Mesendoderm (in vitro differentiated cells): ENCODE results near the gene CDK19.

Experiments used
- DNase-seq: peaks from one replicate; pipeline ENCODE4 v3.0.0; 2013
- H2AK5ac ChIP-seq: 2 replicates; pipeline ENCODE4 v1.6.1; 2013; ENCODE audit warnings: low read length, inconsistent platforms
- H2BK120ac ChIP-seq: 2 replicates; pipeline ENCODE4 v1.6.1; 2013; ENCODE audit warnings: low read depth, mild to moderate bottlenecking, low read length, moderate library complexity, mixed read lengths
- H2BK15ac ChIP-seq: replicated peaks from 2 replicates; pipeline ENCODE4 v1.6.1; 2013; ENCODE audit warnings: low read depth, mild to moderate bottlenecking, moderate library complexity
- H2BK5ac ChIP-seq: 2 replicates; pipeline ENCODE4 v1.6.1; 2013; ENCODE audit warnings: low read length, inconsistent platforms
- H3K18ac ChIP-seq: 2 replicates; pipeline ENCODE4 v1.6.1; 2013; ENCODE audit warnings: mild to moderate bottlenecking, low read length, mixed read lengths
- H3K23ac ChIP-seq: one replicate; pipeline ENCODE4 v1.6.1; 2013; ENCODE audit warnings: low read length
- H3K27ac ChIP-seq: 2 replicates; pipeline ENCODE4 v1.5.1; 2013; ENCODE audit warnings: low read depth, mild to moderate bottlenecking, inconsistent platforms, low read length, moderate library complexity
- H3K27me3 ChIP-seq: 2 replicates; pipeline ENCODE4 v1.6.1; 2013; ENCODE audit warnings: low read length, control low read depth, mild to moderate bottlenecking, inconsistent platforms; ENCODE audit not compliant: insufficient read depth, poor library complexity
- H3K36me3 ChIP-seq: 2 replicates; pipeline ENCODE4 v1.6.1; 2013; ENCODE audit warnings: low read length, inconsistent platforms; ENCODE audit not compliant: control insufficient read depth, insufficient read depth
- H3K4ac ChIP-seq: one replicate; pipeline ENCODE4 v1.6.1; 2013; ENCODE audit warnings: low read depth, mild to moderate bottlenecking, low read length, moderate library complexity
- H3K4me1 ChIP-seq: 2 replicates; pipeline ENCODE4 v1.6.1; 2013; ENCODE audit warnings: low read depth, low read length, inconsistent platforms; ENCODE audit not compliant: control insufficient read depth
- H3K4me2 ChIP-seq: 2 replicates; pipeline ENCODE4 v1.6.1; 2013; ENCODE audit warnings: low read length
- H3K4me3 ChIP-seq: 2 replicates; pipeline ENCODE4 v1.5.1; 2013; ENCODE audit warnings: mild to moderate bottlenecking, low read length
- H3K56ac ChIP-seq: one replicate; pipeline ENCODE4 v1.6.1; 2013; ENCODE audit warnings: low read length
- H3K79me1 ChIP-seq: 2 replicates; pipeline ENCODE4 v1.6.1; 2013; ENCODE audit warnings: low read length, inconsistent platforms
- H3K79me2 ChIP-seq: 2 replicates; pipeline ENCODE4 v1.6.1; 2013; ENCODE audit warnings: mild to moderate bottlenecking, low read length; ENCODE audit not compliant: control insufficient read depth, insufficient read depth
- H3K9ac ChIP-seq: 2 replicates; pipeline ENCODE4 v1.6.1; 2013; ENCODE audit warnings: low read length, inconsistent platforms
- H4K5ac ChIP-seq: one replicate; pipeline ENCODE4 v1.6.1; 2013; ENCODE audit warnings: low read length
- H4K8ac ChIP-seq: one replicate; pipeline ENCODE4 v1.6.1; 2013; ENCODE audit warnings: low read depth, mild to moderate bottlenecking, control low read depth, low read length, moderate library complexity
- WGBS: extraction: QIAGEN DNeasy Blood & Tissue Kit; methylation state at CpG from one replicate; pipeline ENCODE4 v1.1.7; 2013; ENCODE audit warnings: low lambda C conversion rate, missing lambda C conversion rate; ENCODE audit not compliant: insufficient coverage; ENCODE audit errors: extremely low coverage; 5-methylcytosine and 5-hydroxymethylcytosine counted together

Gene CDK19

DNA sequence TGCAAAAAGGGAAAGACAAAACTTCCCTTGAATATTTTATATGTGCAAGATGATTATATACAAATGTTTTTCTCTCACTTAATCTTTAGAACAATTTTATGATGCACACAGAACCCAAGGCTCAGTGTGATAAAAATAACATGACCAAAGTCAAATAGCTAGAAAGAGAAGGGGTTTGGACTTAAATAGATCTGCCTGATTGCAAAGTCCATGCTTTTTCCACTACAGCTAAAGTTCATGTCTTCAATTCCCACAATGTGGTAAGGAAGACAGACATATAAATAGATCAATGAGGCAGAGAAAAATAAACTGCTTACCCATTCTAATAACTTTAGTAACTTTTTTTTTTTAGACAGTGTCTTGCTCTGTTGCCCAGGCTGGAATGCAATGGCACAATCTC is 143.8 kb downstream of the CDK19 start:
- Histone ChIP-seq H3K79me2 (no peaks in the 10 kb centered on the region), H3K56ac (no peak overlapping the region), H3K4ac (no peak overlapping the region), H2AK5ac (no peak overlapping the region), H3K18ac (no peak overlapping the region), H2BK120ac (no peak overlapping the region), H4K8ac (no peak overlapping the region), H3K27me3 (no peaks in the 10 kb centered on the region), H4K5ac (no peak overlapping the region), H3K9ac (no peak overlapping the region), H2BK15ac (no peak overlapping the region), H3K23ac (no peak overlapping the region), H2BK5ac (no peak overlapping the region), H3K27ac (no peak overlapping the region), H3K4me1 (no peaks in the 10 kb centered on the region), H3K4me2 (no peak overlapping the region), H3K79me1 (no peaks in the 10 kb centered on the region), H3K4me3 (no peak overlapping the region), H3K36me3 (no peaks in the 10 kb centered on the region)
- DNase-seq, result no peak

DNA sequence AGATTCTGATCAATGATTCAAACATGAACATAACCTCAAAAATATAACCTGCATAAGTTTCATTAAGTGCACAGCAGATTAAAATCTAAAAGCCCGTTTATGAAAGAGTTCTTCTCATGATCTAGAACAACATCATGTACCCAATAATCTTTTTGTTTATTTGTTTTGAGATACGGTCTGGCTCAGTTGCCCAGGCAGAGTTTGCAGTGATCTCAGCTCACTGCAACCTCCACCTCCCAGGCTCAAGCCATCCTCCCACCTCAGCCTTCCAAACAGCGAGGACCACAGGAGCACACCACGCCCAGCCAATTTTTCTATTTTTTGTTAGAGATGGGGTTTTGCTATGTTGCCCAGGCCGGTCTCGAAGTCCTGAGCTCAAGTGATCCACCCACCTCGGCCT is 149.7 kb downstream of the CDK19 start:
- H3K27me3 ChIP-seq, result no peaks in the 10 kb centered on the region
- H3K79me2 ChIP-seq, result no peaks in the 10 kb centered on the region
- no CpG with 5 or more reads among the region's 7 CpGs for WGBS
- no peak overlapping the region for H3K18ac ChIP-seq
- no peak overlapping the region for H3K4me2 ChIP-seq
- no peak overlapping the region for H3K27ac ChIP-seq
- no peak overlapping the region for H2BK5ac ChIP-seq
- H2BK15ac ChIP-seq, result no peak overlapping the region
- no peak overlapping the region for H3K9ac ChIP-seq
- no peaks in the 10 kb centered on the region for H3K79me1 ChIP-seq
- H3K4me3 ChIP-seq, result no peak overlapping the region
- DNase-seq, result no peak
- no peak overlapping the region for H2AK5ac ChIP-seq
- H4K8ac ChIP-seq, result no peak overlapping the region
- no peak overlapping the region for H2BK120ac ChIP-seq
- H4K5ac ChIP-seq, result no peak overlapping the region
- H3K4ac ChIP-seq, result no peak overlapping the region
- no peaks in the 10 kb centered on the region for H3K4me1 ChIP-seq
- no peak overlapping the region for H3K23ac ChIP-seq
- H3K56ac ChIP-seq, result no peak overlapping the region
- no peaks in the 10 kb centered on the region for H3K36me3 ChIP-seq

DNA sequence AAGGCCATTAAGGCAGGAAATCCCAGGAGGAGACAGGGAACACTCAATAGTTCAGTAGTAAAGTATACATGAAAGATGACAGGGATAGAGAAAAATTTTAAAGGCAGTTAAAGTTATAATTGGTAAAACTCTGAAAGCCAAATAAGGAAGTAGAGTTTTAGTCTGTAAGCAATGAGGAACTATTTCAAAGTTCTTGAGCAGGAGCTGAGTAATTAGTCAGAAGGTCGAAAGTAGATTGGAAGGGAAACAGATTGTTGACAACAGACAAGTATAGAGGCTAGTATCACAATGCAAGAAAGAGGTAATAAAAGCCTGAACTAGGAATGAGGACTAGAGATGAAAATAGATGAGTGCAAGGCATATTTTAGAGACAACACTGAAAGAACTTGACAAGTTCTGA is 150.3 kb downstream of the CDK19 start:
- H4K8ac ChIP-seq, result no peak overlapping the region
- H3K23ac ChIP-seq, result no peak overlapping the region
- H2BK15ac ChIP-seq, result no peak overlapping the region
- H3K79me2 ChIP-seq, result no peaks in the 10 kb centered on the region
- no peak overlapping the region for H3K18ac ChIP-seq
- H3K4ac ChIP-seq, result no peak overlapping the region
- no peaks in the 10 kb centered on the region for H3K4me1 ChIP-seq
- no peaks in the 10 kb centered on the region for H3K36me3 ChIP-seq
- no peaks in the 10 kb centered on the region for H3K27me3 ChIP-seq
- H3K4me2 ChIP-seq, result no peak overlapping the region
- H2BK120ac ChIP-seq, result no peak overlapping the region
- no peaks in the 10 kb centered on the region for H3K79me1 ChIP-seq
- no CpG with 5 or more reads among the region's 1 CpG for WGBS
- no peak overlapping the region for H3K4me3 ChIP-seq
- H2AK5ac ChIP-seq, result no peak overlapping the region
- DNase-seq, result no peak
- no peak overlapping the region for H3K9ac ChIP-seq
- H3K27ac ChIP-seq, result no peak overlapping the region
- H3K56ac ChIP-seq, result no peak overlapping the region
- H4K5ac ChIP-seq, result no peak overlapping the region
- H2BK5ac ChIP-seq, result no peak overlapping the region

DNA sequence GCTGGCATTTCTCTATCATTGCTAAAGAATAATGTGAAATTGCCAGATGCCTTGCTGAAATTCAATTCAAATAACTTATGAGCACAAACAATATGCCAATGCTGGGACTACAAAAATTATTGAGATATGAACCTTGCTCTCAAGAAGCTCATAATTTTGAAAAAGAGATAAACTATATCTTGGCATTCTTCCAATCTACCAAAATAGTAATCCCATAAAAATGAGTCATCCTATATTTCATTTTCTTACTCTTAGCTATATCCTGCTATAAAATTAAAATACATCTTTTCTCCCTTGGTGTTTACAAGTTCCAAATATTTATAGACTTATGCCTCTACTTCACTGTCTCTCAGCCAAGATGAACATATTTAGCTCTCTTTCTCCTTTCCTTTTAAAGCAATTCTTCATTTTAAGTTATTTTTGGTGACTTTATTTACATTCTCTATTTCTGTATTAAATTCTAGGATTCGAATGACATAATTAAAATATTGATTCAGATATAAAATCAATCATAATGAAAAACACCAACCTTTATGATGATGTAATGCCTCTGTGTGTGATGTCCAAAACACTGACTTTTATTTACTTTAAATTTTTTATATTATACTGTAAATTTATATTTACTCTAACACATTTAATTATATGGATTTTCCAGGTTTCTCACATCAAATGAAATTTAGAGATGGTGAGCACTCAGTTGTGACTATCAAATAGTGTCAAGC is 152.6 kb downstream of the CDK19 start:
- Histone ChIP-seq H3K27me3 (no peaks in the 10 kb centered on the region), H3K4me2 (no peak overlapping the region), H3K27ac (no peak overlapping the region), H3K4me3 (no peak overlapping the region), H2AK5ac (no peak overlapping the region), H2BK5ac (no peak overlapping the region), H3K56ac (no peak overlapping the region), H2BK120ac (no peak overlapping the region), H3K79me1 (no peaks in the 10 kb centered on the region), H3K9ac (no peak overlapping the region), H4K5ac (no peak overlapping the region), H4K8ac (no peak overlapping the region), H2BK15ac (no peak overlapping the region), H3K4ac (no peak overlapping the region), H3K36me3 (no peaks in the 10 kb centered on the region), H3K4me1 (no peaks in the 10 kb centered on the region), H3K79me2 (no peaks in the 10 kb centered on the region), H3K18ac (no peak overlapping the region), H3K23ac (no peak overlapping the region)
- DNase-seq, result no peak
- WGBS, result no CpG with 5 or more reads among the region's 1 CpG

DNA sequence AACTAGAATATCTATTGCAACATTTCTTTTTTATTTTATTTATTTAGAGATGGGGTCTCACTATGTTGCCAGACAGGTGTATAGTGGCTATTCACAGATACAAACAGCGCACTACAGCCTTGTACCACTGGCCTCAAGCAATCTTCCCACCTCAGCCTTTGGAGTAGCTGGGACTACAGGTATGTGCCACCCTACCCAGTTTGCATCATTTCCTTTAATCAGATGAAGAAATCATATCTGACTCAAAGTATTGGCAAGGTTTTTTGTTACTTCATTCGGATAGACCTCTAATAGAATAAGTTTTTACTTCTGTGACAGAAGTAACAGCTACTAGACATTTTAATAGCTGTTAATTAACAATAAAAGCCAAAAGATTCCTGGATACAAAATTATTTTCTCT is 153.9 kb downstream of the CDK19 start:
- Histone ChIP-seq H3K36me3 (no peaks in the 10 kb centered on the region), H3K23ac (no peak overlapping the region), H3K56ac (no peak overlapping the region), H3K27me3 (no peaks in the 10 kb centered on the region), H2BK5ac (no peak overlapping the region), H3K4me1 (no peaks in the 10 kb centered on the region), H3K4ac (no peak overlapping the region), H2AK5ac (no peak overlapping the region), H3K79me2 (no peaks in the 10 kb centered on the region), H3K27ac (no peak overlapping the region), H2BK120ac (no peak overlapping the region), H4K5ac (no peak overlapping the region), H3K9ac (no peak overlapping the region), H3K4me2 (no peak overlapping the region), H3K18ac (no peak overlapping the region), H3K4me3 (no peak overlapping the region), H3K79me1 (no peaks in the 10 kb centered on the region), H4K8ac (no peak overlapping the region), H2BK15ac (no peak overlapping the region)
- no peak for DNase-seq
- whole genome bisulfite sequencing, result no CpG with 5 or more reads among the region's 2 CpGs

DNA sequence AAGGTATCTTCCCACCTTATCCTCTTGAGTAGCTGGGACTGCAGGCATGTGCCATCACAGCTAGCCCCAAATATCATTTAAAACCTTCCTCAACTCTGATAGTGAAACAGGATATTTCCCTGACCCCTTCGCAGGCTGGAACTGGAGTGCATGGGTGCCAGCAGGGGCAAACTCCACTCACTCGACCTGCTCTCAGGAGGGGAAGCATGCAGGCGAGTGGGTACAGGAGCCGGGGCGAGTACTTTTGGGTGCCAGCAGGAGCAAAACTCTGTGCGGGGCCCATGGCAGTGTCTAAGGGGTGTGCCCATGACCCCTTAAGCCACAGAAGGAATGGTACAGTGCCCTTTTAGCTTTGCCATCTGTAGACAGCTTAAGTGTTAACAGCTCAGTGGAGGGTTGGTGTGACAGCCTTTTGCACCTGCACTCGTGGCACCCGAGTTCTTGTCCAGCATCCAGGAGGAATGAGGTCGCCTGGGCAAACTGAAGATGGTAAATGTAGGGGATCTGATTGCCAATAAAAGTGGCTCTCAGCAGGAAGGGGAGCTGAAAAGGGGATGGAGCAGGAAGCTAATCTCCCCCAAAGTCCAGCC is 155.1 kb downstream of the CDK19 start:
- no peak overlapping the region for H3K4me3 ChIP-seq
- no peak overlapping the region for H3K56ac ChIP-seq
- no peak overlapping the region for H3K27ac ChIP-seq

More for the DNA sequence above, 155.1 kb downstream of the CDK19 start:
- H2AK5ac ChIP-seq, result no peak overlapping the region
- H2BK120ac ChIP-seq, result no peak overlapping the region
- no peak overlapping the region for H4K5ac ChIP-seq
- WGBS, result no CpG with 5 or more reads among the region's 9 CpGs
- no peaks in the 10 kb centered on the region for H3K79me2 ChIP-seq
- H3K36me3 ChIP-seq, result no peaks in the 10 kb centered on the region
- no peak overlapping the region for H3K9ac ChIP-seq
- no peak overlapping the region for H3K23ac ChIP-seq
- no peak overlapping the region for H3K4ac ChIP-seq
- no peaks in the 10 kb centered on the region for H3K27me3 ChIP-seq
- no peak overlapping the region for H2BK5ac ChIP-seq
- no peak overlapping the region for H3K18ac ChIP-seq
- no peak for DNase-seq
- no peak overlapping the region for H3K4me2 ChIP-seq
- no peak overlapping the region for H2BK15ac ChIP-seq
- H3K79me1 ChIP-seq, result no peaks in the 10 kb centered on the region
- no peaks in the 10 kb centered on the region for H3K4me1 ChIP-seq
- H4K8ac ChIP-seq, result no peak overlapping the region
